Endothelial cell of umbilical vein (primary cell): ENCODE measurements around the gene TSTD1. TPM values are rescaled to one million over a fixed set of nuclear protein-coding genes. Genes with fewer than 3 reads are reported as not detected.

Experiments used
- BruUV-seq: library from RNA; stranded (reverse); fragments of 400-500 nt; replicated peaks from 2 replicates; lab custom pipeline; 2021; lab: Mats Ljungman, UMichigan
- CTCF ChIA-PET: fragments of 300-600, 350-600 bp; sonication (Branson Sonifier 250); formaldehyde crosslinking; loops from one replicate; lab custom pipeline; 2021; ENCODE audit warnings: antibody characterized with exemption, inconsistent platforms; lab: Charles Lee
- POLR2A ChIA-PET: fragments of 300-600, 350-600 bp; sonication (Branson Sonifier 250); formaldehyde crosslinking; loops from one replicate; lab custom pipeline; 2021; ENCODE audit warnings: antibody characterized with exemption, inconsistent platforms; lab: Charles Lee
- DNase-seq: peaks from one replicate; pipeline ENCODE4 v3.0.0-alpha.2; 2011; ENCODE audit warnings: low read depth, low spot score
- FAIRE-seq: peaks from 2 replicates; lab custom pipeline; 2011; peaks lifted over from hg19 to GRCh38; lab: Jason Lieb, UNC
- H2AFZ ChIP-seq: 2 replicates; pipeline ENCODE4 v1.6.0; 2012; ENCODE audit warnings: low read depth, low read length, control low read depth, inconsistent platforms
- H3K27ac ChIP-seq: 2 replicates; pipeline ENCODE4 v1.5.1; 2011; ENCODE audit warnings: low read depth, mild to moderate bottlenecking, control low read depth, low read length, moderate library complexity; ENCODE audit not compliant: insufficient read depth
- H3K27me3 ChIP-seq, 2 experiments: 2 replicates each; pipeline versions ENCODE4 v1.6.0 to v1.6.1; 2011; ENCODE audit warnings: low read length in 2 of 2, mixed read lengths in 1 of 2; ENCODE audit not compliant: control insufficient read depth in 2 of 2, insufficient read depth in 2 of 2
- H3K36me3 ChIP-seq, 2 experiments: 2 replicates in 1 of 2; 3 replicates in 1 of 2; pipeline ENCODE4 v1.5.1; 2011; ENCODE audit warnings: low read length in 2 of 2, mild to moderate bottlenecking in 1 of 2, moderate library complexity in 1 of 2; ENCODE audit not compliant: control insufficient read depth in 2 of 2, insufficient read depth in 2 of 2; ENCODE audit errors: extremely low read depth in 1 of 2
- H3K4me1 ChIP-seq: 3 replicates; pipeline ENCODE4 v1.5.1; 2011; ENCODE audit warnings: mild to moderate bottlenecking, low read length; ENCODE audit not compliant: control insufficient read depth, insufficient read depth; ENCODE audit errors: extremely low read depth
- H3K4me2 ChIP-seq: 2 replicates; pipeline ENCODE4 v1.6.1; 2011; ENCODE audit warnings: low read length, control low read depth, mixed read lengths; ENCODE audit not compliant: insufficient read depth
- H3K4me3 ChIP-seq, 3 experiments: fragments of 200-600 bp in 1 of 3; sonication (generic), shearing (Covaris generic) in 1 of 3; replicated peaks in 1 of 3; 2 replicates each; pipeline ENCODE4 v1.5.1; 2011 to 2016; ENCODE audit warnings: control low read depth in 3 of 3, low read length in 3 of 3, mild to moderate bottlenecking in 2 of 3, inconsistent platforms in 1 of 3, low read depth in 1 of 3, moderate library complexity in 1 of 3; ENCODE audit not compliant: insufficient read depth in 1 of 3
- H3K79me2 ChIP-seq: 2 replicates; pipeline ENCODE4 v1.6.0; 2012; ENCODE audit warnings: low read length, inconsistent platforms; ENCODE audit not compliant: control insufficient read depth, insufficient read depth
- H3K9ac ChIP-seq: replicated peaks from 2 replicates; pipeline ENCODE3; 2011; ENCODE audit warnings: low read length, control low read depth; ENCODE audit not compliant: insufficient read depth; ENCODE audit errors: extremely low read depth
- H3K9me1 ChIP-seq: replicated peaks from 3 replicates; pipeline ENCODE4 v1.6.0; 2011; ENCODE audit warnings: mild to moderate bottlenecking, low read length; ENCODE audit not compliant: control insufficient read depth, insufficient read depth; ENCODE audit errors: extremely low read depth
- H3K9me3 ChIP-seq: replicated peaks from 2 replicates; pipeline ENCODE4 v1.5.1; 2012; ENCODE audit warnings: low read length, inconsistent platforms; ENCODE audit not compliant: control insufficient read depth, insufficient read depth
- H4K20me1 ChIP-seq: replicated peaks from 2 replicates; pipeline ENCODE3; 2011; ENCODE audit warnings: mild to moderate bottlenecking, low read length; ENCODE audit not compliant: control insufficient read depth, insufficient read depth; ENCODE audit errors: extremely low read depth
- EZH2 ChIP-seq: IDR thresholded peaks from 2 replicates; pipeline ENCODE4 v1.6.1; 2012; ENCODE audit warnings: borderline replicate concordance, low read depth, mild to moderate bottlenecking, moderate library complexity, low read length, inconsistent platforms; ENCODE audit not compliant: severe bottlenecking
- FOS ChIP-seq: IDR thresholded peaks from 2 replicates; pipeline ENCODE4 v1.6.1; 2011; ENCODE audit warnings: mild to moderate bottlenecking, low read length, moderate library complexity, borderline replicate concordance; ENCODE audit not compliant: insufficient read depth
- GATA2 ChIP-seq: IDR thresholded peaks from 2 replicates; pipeline ENCODE4 v1.7.0; 2011; ENCODE audit warnings: low read depth, mild to moderate bottlenecking, moderate library complexity, mixed read lengths, low read length; ENCODE audit not compliant: insufficient read length, insufficient read depth
- JUN ChIP-seq: IDR thresholded peaks from 2 replicates; pipeline ENCODE4 v1.6.1; 2011; ENCODE audit warnings: borderline replicate concordance, low read depth; ENCODE audit not compliant: insufficient read length, insufficient read depth
- MYC ChIP-seq: IDR thresholded peaks from one replicate; pipeline ENCODE4 v1.6.1; 2011; ENCODE audit warnings: mild to moderate bottlenecking, low read depth, low read length
- POLR2A ChIP-seq: IDR thresholded peaks from 2 replicates; pipeline ENCODE4 v1.6.1; 2012; ENCODE audit warnings: low read depth, mild to moderate bottlenecking, control low read depth, low read length
- POLR2AphosphoS5 ChIP-seq: IDR thresholded peaks from 2 replicates; pipeline ENCODE4 v1.6.1; 2012; ENCODE audit warnings: low read depth, mild to moderate bottlenecking, control low read depth, low read length, moderate library complexity; ENCODE audit not compliant: insufficient read depth
- dilution Hi-C: fragments of 300-500 bp; cut with MboI; formaldehyde crosslinking; loops from one replicate; pipeline ENCODE4 v1.15.0; 2019; ENCODE audit warnings: low sequenced_read_pairs; ENCODE audit not compliant: extremely low pct_ligation_motif_present
- intact Hi-C: fragments of 100-400 bp; cut with micrococcal nuclease; formaldehyde crosslinking; loops from one replicate; pipeline ENCODE4 v1.10.0; 2022
- polyA plus RNA-seq, 4 experiments: library from polyadenylated mRNA; depleted of rRNA in 3 of 4; stranded (reverse) in 3 of 4; unstranded in 1 of 4; fragments of >200 nt; gene quantifications; 2 replicates each; pipeline versions ENCODE4 v1.2.1 to v1.2.3, GENCODE V29; 2011 to 2012; ENCODE audit warnings: missing spikeins in 1 of 4
- total RNA-seq: library from RNA; stranded (reverse); gene quantifications from 2 replicates; pipeline ENCODE4 v1.2.3, GENCODE V29; 2021
- TF ChIP-seq, protein P1 (sequence below), 2 donors: IDR thresholded peaks; 1 replicate in 1 of 2; 2 replicates in 1 of 2; pipeline ENCODE4 v1.5.1; 2011; ENCODE audit warnings: low read length in 2 of 2, mild to moderate bottlenecking in 2 of 2, moderate library complexity in 2 of 2, control low read depth in 1 of 2, inconsistent platforms in 1 of 2, low read depth in 1 of 2; ENCODE audit not compliant: insufficient read depth in 1 of 2; ENCODE audit errors: extremely low read depth in 1 of 2
- TF ChIP-seq, protein P2 (sequence below): IDR thresholded peaks from 2 replicates; pipeline ENCODE4 v1.6.1; 2011; ENCODE audit not compliant: insufficient read depth, insufficient read length

The TSTD1 gene
- total and polyA plus RNA-seq, 2 donors (not counting 3 experiments of a cell fraction or from before 2014, with no cell fraction given) = 8.9 to 39.1 TPM

DNA sequence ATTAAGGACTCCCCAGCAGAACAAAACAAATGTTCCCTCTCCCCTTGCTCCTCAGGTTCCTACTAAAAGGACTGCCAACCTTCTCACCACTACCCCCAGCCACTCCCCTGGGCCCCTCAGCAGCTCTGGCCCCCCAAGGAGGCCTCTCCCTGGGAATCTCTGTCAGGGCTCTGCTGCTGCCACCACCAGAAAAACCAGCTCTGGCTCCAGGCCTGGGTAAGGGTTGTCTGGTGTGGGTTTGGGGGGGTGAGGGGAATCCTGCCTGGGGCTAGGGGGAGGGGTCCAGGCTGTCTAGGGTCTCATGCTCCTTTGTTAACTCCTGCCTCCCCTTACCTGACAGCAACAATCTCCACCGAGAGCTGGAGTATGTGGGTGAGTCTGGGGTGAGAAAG lies 45.8 kb upstream of the TSTD1 start:
- H3K4me2 ChIP-seq = no peak overlapping the region
- no peak overlapping the region for H3K4me3 ChIP-seq
- BruUV-seq = no TSS peak
- intact Hi-C loops (no loop called here), dilution Hi-C loops (no loop called here)
- H3K4me1 ChIP-seq = no peaks in the 10 kb centered on the region
- TF ChIP-seq FOS (no peak), POLR2AphosphoS5 (no peak), MYC (no peak), EZH2 (no peak), GATA2 (no peak), JUN (no peak), POLR2A (no peak)
- TF ChIP-seq, protein P1, sequence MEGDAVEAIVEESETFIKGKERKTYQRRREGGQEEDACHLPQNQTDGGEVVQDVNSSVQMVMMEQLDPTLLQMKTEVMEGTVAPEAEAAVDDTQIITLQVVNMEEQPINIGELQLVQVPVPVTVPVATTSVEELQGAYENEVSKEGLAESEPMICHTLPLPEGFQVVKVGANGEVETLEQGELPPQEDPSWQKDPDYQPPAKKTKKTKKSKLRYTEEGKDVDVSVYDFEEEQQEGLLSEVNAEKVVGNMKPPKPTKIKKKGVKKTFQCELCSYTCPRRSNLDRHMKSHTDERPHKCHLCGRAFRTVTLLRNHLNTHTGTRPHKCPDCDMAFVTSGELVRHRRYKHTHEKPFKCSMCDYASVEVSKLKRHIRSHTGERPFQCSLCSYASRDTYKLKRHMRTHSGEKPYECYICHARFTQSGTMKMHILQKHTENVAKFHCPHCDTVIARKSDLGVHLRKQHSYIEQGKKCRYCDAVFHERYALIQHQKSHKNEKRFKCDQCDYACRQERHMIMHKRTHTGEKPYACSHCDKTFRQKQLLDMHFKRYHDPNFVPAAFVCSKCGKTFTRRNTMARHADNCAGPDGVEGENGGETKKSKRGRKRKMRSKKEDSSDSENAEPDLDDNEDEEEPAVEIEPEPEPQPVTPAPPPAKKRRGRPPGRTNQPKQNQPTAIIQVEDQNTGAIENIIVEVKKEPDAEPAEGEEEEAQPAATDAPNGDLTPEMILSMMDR (IDR thresholded peaks at IDR 0.05; ENCODE audit: extremely low read depth in 1 of 2, insufficient read depth in 1 of 2, low read depth in 1 of 2, low read length in 2 of 2) = no peak
- TF ChIP-seq, protein P2, sequence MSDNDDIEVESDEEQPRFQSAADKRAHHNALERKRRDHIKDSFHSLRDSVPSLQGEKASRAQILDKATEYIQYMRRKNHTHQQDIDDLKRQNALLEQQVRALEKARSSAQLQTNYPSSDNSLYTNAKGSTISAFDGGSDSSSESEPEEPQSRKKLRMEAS = no peak
- H2AFZ ChIP-seq = no peak overlapping the region
- no peaks in the 10 kb centered on the region for H3K36me3 ChIP-seq
- DNase-seq (no peak), FAIRE-seq (no peak)
- POLR2A ChIA-PET = no interaction called here
- CTCF ChIA-PET = interaction anchor here (1.0 to 1.9 kb wide), 3 partner anchors 10 to 87 kb away, joined by 4 to 6 read pairs (median 5); no protein-coding TSS in a partner anchor
- H4K20me1 ChIP-seq = no peaks in the 10 kb centered on the region
- no peak overlapping the region for H3K9ac ChIP-seq
- H3K79me2 ChIP-seq = no peaks in the 10 kb centered on the region
- no peaks in the 10 kb centered on the region for H3K9me1 ChIP-seq
- no peaks in the 10 kb centered on the region for H3K27me3 ChIP-seq
- no peaks in the 10 kb centered on the region for H3K9me3 ChIP-seq
- H3K27ac ChIP-seq = no peak overlapping the region
